ENCODE measurements around the gene NR6A1. TPM values are rescaled to one million over a fixed set of nuclear protein-coding genes. Genes with fewer than 3 reads are reported as not detected.

The NR6A1 gene
- total and polyA plus RNA-seq, 2 of the 13 experiments (the other 11 are each of a cell fraction or from before 2014, with no cell fraction given), result 28.1 to 31.5 TPM

- TF ChIP-seq ZMYM3 (CRISPR knock-in tag; IDR thresholded peaks at IDR 0.05) (peak; percentile 73), ZFY (CRISPR knock-in tag; IDR thresholded peaks at IDR 0.05) (no peak), ZNF20 (CRISPR knock-in tag; IDR thresholded peaks at IDR 0.05) (no peak), ZMYM2 (CRISPR knock-in tag; IDR thresholded peaks at IDR 0.05) (peak; percentile 62; the same call in 1 of the 2 replicates), HNF4A (CRISPR knock-in tag; IDR thresholded peaks at IDR 0.05) (peak; percentile 13; the same call in 1 of the 2 replicates), ZNF639 (CRISPR knock-in tag; conservative IDR thresholded peaks at IDR 0.05) (no peak), SAP130 (CRISPR knock-in tag; IDR thresholded peaks at IDR 0.05; ENCODE audit: low read depth) (no peak), JUND (CRISPR knock-in tag; IDR thresholded peaks at IDR 0.05) (no peak), ZNF691 (CRISPR knock-in tag; IDR thresholded peaks at IDR 0.05; ENCODE audit: borderline replicate concordance, low read depth) (no peak), NR2F1 (CRISPR knock-in tag; IDR thresholded peaks at IDR 0.05) (0 out of 4 replicates have a peak, but pooled peaks of 1 of the 2 experiments have one; percentile 31), SRSF1 (optimal IDR thresholded peaks at IDR 0.05; ENCODE audit: low read depth, low read length) (no peak), ZNF280D (CRISPR knock-in tag; IDR thresholded peaks at IDR 0.05) (peak; percentile 91; the same call in 1 of the 2 replicates), ZNF484 (CRISPR knock-in tag; IDR thresholded peaks at IDR 0.05; ENCODE audit: borderline replicate concordance, low read depth) (no peak), ZBTB40 (IDR thresholded peaks at IDR 0.05) (no peak), ZBTB40 (CRISPR knock-in tag; IDR thresholded peaks at IDR 0.05) (no peak), ZNF777 (CRISPR knock-in tag; IDR thresholded peaks at IDR 0.05) (no peak)
Observed at GRCh38 chr9:124739360-124739759, 31.8 kb downstream of the NR6A1 start (continued).
